Hepatocyte (in vitro differentiated cells): ENCODE results near the gene VPS9D1. TPM values are rescaled to one million over a fixed set of nuclear protein-coding genes. Genes with fewer than 3 reads are reported as not detected.
"Not testable (repeated sequence)": the region's sequence is repeated elsewhere in the genome, so short reads cannot be mapped to it uniquely, and the experiment has no call there.

Source experiments
- DNase-seq: peaks from one replicate; pipeline ENCODE4 v3.0.0-alpha.2; 2016; ENCODE audit warnings: low spot score
- H2AFZ ChIP-seq: fragments of 200-600 bp; sonication (generic); 2 replicates; pipeline ENCODE4 v1.6.0; 2016; ENCODE audit warnings: antibody characterized with exemption, mild to moderate bottlenecking
- H3K27ac ChIP-seq: fragments of 200-600 bp; sonication (generic); 2 replicates; pipeline ENCODE4 v1.5.1; 2016; ENCODE audit warnings: mild to moderate bottlenecking
- H3K27me3 ChIP-seq: fragments of 200-600 bp; sonication (generic); 2 replicates; pipeline ENCODE4 v1.6.1; 2016
- H3K36me3 ChIP-seq: fragments of 200-600 bp; sonication (generic); replicated peaks from 2 replicates; pipeline ENCODE4 v1.5.1; 2016; ENCODE audit warnings: low read depth; ENCODE audit not compliant: insufficient read depth
- H3K4me1 ChIP-seq: fragments of 200-600 bp; sonication (generic); 2 replicates; pipeline ENCODE4 v1.5.1; 2016; ENCODE audit warnings: mild to moderate bottlenecking, moderate library complexity; ENCODE audit not compliant: insufficient read depth
- H3K4me2 ChIP-seq: fragments of 200-600 bp; sonication (generic); 2 replicates; pipeline ENCODE4 v1.6.0; 2016
- H3K4me3 ChIP-seq: fragments of 200-600 bp; sonication (generic); 2 replicates; pipeline ENCODE4 v1.5.1; 2016; ENCODE audit warnings: mild to moderate bottlenecking
- H3K79me2 ChIP-seq: fragments of 200-600 bp; sonication (generic); 2 replicates; pipeline ENCODE4 v1.6.0; 2017; ENCODE audit warnings: mild to moderate bottlenecking
- H3K9me2 ChIP-seq: fragments of 200-600 bp; sonication (generic); replicated peaks from 2 replicates; pipeline ENCODE4 v1.6.0; 2017; ENCODE audit warnings: mild to moderate bottlenecking; ENCODE audit not compliant: insufficient read depth
- H3K9me3 ChIP-seq: fragments of 200-600 bp; sonication (generic); 2 replicates; pipeline ENCODE4 v1.5.1; 2016; ENCODE audit warnings: low read depth, mild to moderate bottlenecking
- H4K20me1 ChIP-seq: fragments of 200-600 bp; sonication (generic); 2 replicates; pipeline ENCODE4 v1.6.0; 2016; ENCODE audit warnings: mild to moderate bottlenecking; ENCODE audit not compliant: insufficient read depth, poor library complexity, severe bottlenecking
- CTCF ChIP-seq: fragments of 200-600 bp; sonication (generic); IDR thresholded peaks from 2 replicates; pipeline ENCODE4 v1.5.1; 2016; ENCODE audit warnings: antibody characterized with exemption, mild to moderate bottlenecking; ENCODE audit not compliant: poor library complexity
- EZH2 ChIP-seq: fragments of 200-600 bp; sonication (generic); IDR thresholded peaks from 2 replicates; pipeline ENCODE4 v1.6.1; 2016; ENCODE audit warnings: antibody characterized with exemption, mild to moderate bottlenecking, borderline replicate concordance
- EZH2phosphoT487 ChIP-seq: fragments of 200-600 bp; sonication (generic); IDR thresholded peaks from one replicate; pipeline ENCODE4 v1.6.1; 2018; ENCODE audit warnings: antibody characterized with exemption, mild to moderate bottlenecking, low read depth, moderate library complexity; ENCODE audit not compliant: unreplicated experiment, severe bottlenecking
- WGBS: methylation state at CpG from one replicate; pipeline ENCODE4 v1.1.6; 2016; ENCODE audit warnings: low lambda C conversion rate; ENCODE audit errors: missing lambda C conversion rate; 5-methylcytosine and 5-hydroxymethylcytosine counted together
- polyA plus RNA-seq: library from polyadenylated mRNA; unstranded; fragments of >200 nt; fragmentation: Nextera tagmentation; extraction: Ambion mirVana; gene quantifications from 2 replicates; pipeline ENCODE4 v1.2.1, GENCODE V29; 2016
- total RNA-seq: library from RNA; depleted of rRNA; stranded (reverse); fragments of >200 nt; gene quantifications from 2 replicates; pipeline ENCODE4 v1.2.3, GENCODE V29; 2014

VPS9D1 gene
- total and polyA plus RNA-seq, 2 experiments from 2014 or later: 13.8 to 25.5 TPM

DNA sequence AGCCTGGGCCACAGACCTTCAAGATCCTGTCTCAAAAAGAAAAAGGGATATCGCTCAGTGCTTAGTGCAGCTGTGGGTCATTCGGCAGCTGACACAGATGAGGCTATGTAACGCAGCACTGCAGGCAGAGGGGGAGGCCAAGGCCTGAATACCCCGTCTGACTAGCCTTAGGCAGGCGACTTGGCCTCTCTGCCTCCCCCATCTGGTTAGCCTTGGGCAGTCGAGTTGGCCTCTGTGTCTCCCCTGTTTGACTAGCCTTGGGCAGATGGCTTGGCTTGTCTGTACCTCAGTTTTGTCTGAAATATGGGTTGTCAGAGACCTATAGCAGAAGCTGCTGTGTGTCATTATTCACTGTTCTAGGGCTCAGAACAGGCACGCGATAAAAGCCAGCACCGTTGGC lies 53.1 kb downstream of the VPS9D1 start:
- Histone ChIP-seq H3K9me3 (no peaks in the 10 kb centered on the region), H3K27ac (no peak overlapping the region), H3K4me3 (no peak overlapping the region), H3K9me2 (no peaks in the 10 kb centered on the region), H3K4me1 (peaks cover 7% of the 10 kb centered on the region), H3K4me2 (no peak overlapping the region), H3K27me3 (no peaks in the 10 kb centered on the region), H3K79me2 (no peaks in the 10 kb centered on the region), H4K20me1 (no peaks in the 10 kb centered on the region), H3K36me3 (no peaks in the 10 kb centered on the region), H2AFZ (no peak overlapping the region)
- DNase-seq: no peak
- TF ChIP-seq EZH2: no peak
- no peak for TF ChIP-seq CTCF
- no peak for TF ChIP-seq EZH2phosphoT487
- 86% methylated on average over 9 of the region's 9 CpGs for WGBS

- H3K9me2 ChIP-seq, H3K27ac ChIP-seq, DNase-seq, H3K79me2 ChIP-seq, H3K4me3 ChIP-seq, H3K36me3 ChIP-seq, H3K27me3 ChIP-seq, H3K4me1 ChIP-seq, H2AFZ ChIP-seq, H4K20me1 ChIP-seq, H3K4me2 ChIP-seq, H3K9me3 ChIP-seq: not testable (repeated sequence)
- TF ChIP-seq CTCF: peak; percentile 11
- WGBS: 73% methylated on average over 7 of the region's 7 CpGs
Measured at GRCh38 chr16:89667000-89667399, 53.7 kb downstream of the VPS9D1 start.

- H3K4me2 ChIP-seq, H2AFZ ChIP-seq, H4K20me1 ChIP-seq, H3K79me2 ChIP-seq, H3K9me3 ChIP-seq, H3K27ac ChIP-seq, H3K27me3 ChIP-seq, H3K9me2 ChIP-seq, H3K4me3 ChIP-seq, DNase-seq, H3K36me3 ChIP-seq, H3K4me1 ChIP-seq: not testable (repeated sequence)
- 91% methylated on average over 11 of the region's 11 CpGs for WGBS
Measured at GRCh38 chr16:89664238-89664637, 56.5 kb downstream of the VPS9D1 start.

DNA sequence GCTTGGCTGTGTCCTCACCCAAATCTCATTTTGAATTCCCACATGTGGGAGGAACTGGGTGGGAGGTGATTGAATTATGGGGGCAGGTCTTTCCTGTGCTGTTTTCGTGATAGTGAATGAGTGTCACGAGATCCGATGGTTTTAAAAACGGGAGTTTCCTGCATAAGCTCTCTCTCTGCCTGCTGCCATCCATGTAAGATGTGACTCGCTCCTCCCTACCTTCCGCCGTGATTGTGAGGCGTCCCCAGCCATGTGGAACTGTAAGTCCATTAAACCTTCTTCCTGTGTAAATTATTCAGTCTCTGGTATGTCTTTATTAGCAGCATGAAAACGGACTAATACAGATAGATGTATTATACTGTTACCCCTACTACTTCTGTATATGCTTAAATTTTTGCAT lies 59.5 kb downstream of the VPS9D1 start:
- H3K79me2 ChIP-seq: peaks cover 30% of the 10 kb centered on the region
- TF ChIP-seq EZH2phosphoT487 (no peak), EZH2 (no peak), CTCF (no peak)
- H3K27ac ChIP-seq: no peak overlapping the region
- H3K36me3 ChIP-seq: no peaks in the 10 kb centered on the region
- no peaks in the 10 kb centered on the region for H3K9me2 ChIP-seq
- 96% methylated on average over 9 of the region's 9 CpGs for WGBS
- H4K20me1 ChIP-seq: no peaks in the 10 kb centered on the region
- H3K4me1 ChIP-seq: peaks cover 13% of the 10 kb centered on the region
- no peak overlapping the region for H3K4me3 ChIP-seq
- H3K4me2 ChIP-seq: no peak overlapping the region
- no peak for DNase-seq
- H3K27me3 ChIP-seq: no peaks in the 10 kb centered on the region
- H3K9me3 ChIP-seq: no peaks in the 10 kb centered on the region
- H2AFZ ChIP-seq: no peak overlapping the region
